Activated T-cell treated with anti-CD3 and anti-CD28 coated beads for 1 hour (primary cell): ENCODE measurements around the gene CHCHD6.

Experiments used
- DNase-seq: peaks from one replicate; pipeline ENCODE4 v3.0.0-alpha.2; 2020; ENCODE audit warnings: low read depth

CHCHD6 gene

GRCh38 chr3:126924458-126924857, 220.4 kb downstream of the CHCHD6 start:
- DNase-seq, result no peak

- no peak for DNase-seq
Measured at GRCh38 chr3:126925411-126926171, 221.6 kb downstream of the CHCHD6 start.

GRCh38 chr3:126926684-126927400, 222.8 kb downstream of the CHCHD6 start:
- no peak for DNase-seq

DNA sequence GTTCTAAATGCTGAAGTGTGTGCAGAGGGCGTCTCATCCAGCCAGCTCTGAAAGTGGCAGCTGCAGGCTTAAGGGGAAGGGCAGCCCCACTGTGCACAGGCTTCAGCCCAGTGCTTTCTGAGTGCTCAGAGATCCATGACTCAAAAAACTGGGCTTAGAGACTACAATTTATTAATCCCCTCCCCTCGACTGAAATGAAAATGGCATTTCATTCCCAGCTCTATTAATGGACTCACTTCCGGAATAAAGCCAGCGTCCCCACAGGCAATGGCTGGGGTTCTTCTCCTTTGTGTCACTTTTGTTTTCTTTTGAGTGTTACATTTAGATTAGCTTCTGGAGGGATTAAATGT, 223.3 kb downstream of the CHCHD6 start:
- DNase-seq, result no peak

GRCh38 chr3:126927846-126928245, 223.8 kb downstream of the CHCHD6 start:
- no peak for DNase-seq

DNA sequence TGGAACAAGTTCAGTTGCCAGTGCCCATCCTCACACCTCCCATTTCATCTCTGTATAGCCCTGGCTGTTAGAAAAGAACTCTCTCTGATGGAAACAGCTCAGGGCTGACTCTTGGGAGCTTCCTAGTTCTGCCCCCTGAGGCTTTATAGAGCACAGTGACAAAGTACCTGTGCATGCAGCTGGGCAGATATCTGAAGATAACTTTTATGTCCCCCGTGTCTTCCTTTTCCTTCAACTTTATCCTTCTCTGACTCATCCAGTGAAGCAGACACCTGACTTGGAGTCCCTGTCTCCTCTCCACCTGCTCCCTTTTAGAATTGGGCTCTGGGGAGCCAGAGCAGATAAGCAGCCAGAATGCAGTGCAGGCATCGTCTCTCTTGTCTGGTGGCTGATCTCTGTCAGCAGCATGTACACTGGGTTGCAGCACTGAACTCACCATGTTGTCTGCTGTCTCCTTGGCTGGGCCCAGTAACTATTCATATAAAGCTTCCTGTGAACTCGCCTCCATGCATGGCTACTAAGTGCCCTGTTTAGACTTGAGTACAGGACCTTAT, 225.0 kb downstream of the CHCHD6 start:
- no peak for DNase-seq

- DNase-seq, result no peak
Measured at GRCh38 chr3:126930936-126931600, 227.0 kb downstream of the CHCHD6 start.

GRCh38 chr3:126931806-126932187, 227.8 kb downstream of the CHCHD6 start:
- DNase-seq, result no peak

DNA sequence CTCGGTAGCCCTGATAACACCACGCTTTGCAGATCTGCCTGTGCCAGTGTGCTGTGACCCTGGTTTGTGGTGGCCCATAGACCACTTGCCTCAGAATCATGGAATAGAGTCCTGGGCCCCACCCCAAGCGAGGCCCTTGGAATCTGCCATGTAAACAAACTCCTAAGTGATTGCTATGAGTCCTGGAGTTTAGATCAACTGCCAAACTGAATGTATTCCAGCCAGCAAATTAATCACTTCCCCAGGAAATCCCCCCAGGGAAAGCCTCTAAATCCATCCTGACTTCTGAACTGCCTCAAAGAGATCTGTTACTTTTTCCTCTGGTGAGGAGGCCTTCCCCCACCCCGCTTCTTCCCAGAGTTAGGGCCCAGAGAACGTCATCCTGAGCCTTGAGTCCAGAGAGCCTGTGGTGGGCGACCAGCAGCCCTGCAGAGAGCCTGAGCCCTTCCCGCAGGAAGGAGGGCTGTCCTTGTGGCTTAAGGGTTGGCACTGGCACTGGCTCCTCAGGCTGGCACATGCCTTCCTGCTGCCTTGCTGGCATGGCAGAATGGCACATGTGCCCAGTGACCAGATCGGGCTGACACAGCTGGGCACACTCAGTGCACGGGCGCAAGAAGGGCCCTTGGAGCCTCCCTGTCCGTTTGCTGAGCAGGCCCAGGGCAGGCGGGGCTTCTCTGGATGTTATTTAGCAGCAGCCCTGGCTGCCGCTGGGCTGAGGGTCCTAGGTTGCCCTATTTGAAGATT, 228.3 kb downstream of the CHCHD6 start:
- no peak for DNase-seq

- DNase-seq, result no peak
Measured at GRCh38 chr3:126934031-126934531, 230.0 kb downstream of the CHCHD6 start.

- no peak for DNase-seq
Measured at GRCh38 chr3:126934991-126935390, 231.0 kb downstream of the CHCHD6 start.

DNA sequence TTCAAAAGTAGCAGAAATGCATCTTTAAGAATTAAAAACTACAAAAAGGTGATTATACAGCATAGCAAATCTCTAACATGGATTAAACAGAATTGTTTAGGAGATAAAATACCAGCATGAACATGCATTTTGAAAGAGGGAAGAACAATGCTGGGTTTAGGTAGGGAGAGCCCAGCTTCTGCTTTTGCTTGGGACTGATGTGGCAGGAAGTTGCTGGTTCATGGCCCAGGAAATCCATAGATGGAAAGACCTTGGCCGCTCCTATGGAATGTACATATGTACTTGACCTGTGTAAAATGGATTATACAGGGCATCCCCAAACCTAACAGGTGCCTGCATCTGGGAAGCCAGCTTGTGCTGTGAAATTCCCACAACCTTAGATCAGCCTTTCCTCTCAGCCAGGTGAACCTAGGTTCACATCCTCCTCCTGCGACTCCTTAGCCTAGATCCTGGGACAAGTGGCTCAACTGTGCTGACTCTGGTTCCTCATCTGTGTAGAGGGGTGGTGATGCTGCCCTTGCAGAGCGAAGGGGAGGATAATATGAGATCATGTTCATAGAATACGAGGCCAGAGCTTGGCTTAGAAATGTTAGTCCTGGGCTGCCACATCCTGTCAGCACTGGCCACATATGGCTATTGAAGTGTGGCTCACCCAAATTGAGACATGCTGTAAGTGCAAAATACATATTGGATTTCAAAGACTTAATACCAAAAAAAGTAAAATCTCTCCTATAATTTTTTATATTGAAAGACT, 231.9 kb downstream of the CHCHD6 start:
- no peak for DNase-seq

GRCh38 chr3:126936853-126937425, 232.9 kb downstream of the CHCHD6 start:
- DNase-seq, result no peak

DNA sequence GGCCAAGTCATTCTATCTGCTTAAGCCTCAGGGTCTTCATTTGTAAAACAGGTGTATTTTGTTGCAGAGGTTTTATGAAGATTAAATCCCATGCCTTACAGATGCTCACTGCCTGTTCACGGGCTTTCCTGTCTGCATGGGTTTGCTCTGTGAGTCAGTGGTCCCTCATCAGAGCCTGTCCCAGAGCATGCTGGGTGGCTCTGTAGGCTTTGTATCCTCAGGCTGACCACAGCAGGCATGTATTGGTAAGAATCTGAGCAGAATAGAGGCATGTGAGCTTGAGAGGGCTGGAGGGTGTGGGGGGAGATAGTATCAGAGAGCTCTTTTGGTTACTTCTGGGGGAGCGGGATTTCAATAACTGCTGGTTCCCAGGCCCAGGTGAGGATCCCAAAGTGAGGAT, 233.5 kb downstream of the CHCHD6 start:
- no peak for DNase-seq

DNA sequence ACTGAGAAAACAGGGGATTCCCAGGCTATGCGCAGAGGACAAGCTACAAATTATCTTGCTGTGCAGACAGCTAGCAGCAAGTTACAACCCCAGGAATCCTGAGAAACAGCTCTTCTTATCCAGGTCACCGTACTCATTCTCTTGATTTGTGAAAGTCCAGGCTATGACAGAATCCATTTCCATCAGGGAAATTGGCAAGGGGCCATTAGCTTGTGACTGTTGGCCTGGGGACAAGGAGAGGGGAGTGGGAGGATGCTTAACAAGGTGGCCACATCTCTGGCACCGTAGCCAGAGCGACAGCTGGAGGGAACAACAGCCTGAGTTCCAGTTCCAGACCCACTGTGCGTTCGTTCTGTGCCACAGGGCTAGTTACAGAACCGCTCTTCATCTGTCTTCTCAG, 233.9 kb downstream of the CHCHD6 start:
- DNase-seq, result no peak

DNA sequence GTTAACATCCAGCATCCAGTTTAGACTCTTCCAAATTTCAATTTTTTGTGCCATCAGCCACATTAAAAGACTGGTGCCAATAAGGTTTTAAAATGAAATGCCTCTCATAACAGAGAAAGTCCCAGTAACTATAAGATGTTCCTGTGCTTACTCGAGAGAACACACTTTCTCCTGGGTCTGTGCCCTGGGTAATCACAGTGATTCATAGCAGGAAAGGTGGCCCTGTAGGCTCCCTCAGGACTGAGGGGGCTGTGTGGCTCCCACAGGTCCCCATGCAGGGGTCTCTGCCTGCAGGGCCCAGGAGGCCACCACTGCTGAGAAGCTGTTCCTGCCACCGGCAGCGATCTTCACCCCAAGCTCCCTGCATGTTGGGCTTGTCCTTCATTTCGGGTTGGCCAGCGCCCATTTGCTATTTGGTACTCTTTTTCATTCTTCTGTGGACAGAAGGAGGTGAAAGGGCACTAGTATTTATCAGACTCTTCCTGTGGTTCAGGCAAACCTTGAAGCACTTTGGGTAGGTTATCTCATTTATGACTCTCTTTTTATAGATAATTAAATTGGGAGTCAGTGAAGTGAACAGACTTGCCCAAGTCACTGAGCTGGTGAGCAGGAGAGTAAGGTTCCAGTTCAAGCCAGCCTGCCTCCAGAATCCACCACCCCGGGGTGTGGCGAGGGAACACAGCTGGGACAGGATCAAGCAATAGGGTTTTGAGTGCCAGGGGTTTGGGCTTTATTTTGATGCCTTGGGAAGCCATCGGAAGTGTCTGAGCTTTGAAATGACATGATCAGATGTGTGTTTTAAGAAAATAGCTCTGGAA, 234.7 kb downstream of the CHCHD6 start:
- DNase-seq, result no peak

DNA sequence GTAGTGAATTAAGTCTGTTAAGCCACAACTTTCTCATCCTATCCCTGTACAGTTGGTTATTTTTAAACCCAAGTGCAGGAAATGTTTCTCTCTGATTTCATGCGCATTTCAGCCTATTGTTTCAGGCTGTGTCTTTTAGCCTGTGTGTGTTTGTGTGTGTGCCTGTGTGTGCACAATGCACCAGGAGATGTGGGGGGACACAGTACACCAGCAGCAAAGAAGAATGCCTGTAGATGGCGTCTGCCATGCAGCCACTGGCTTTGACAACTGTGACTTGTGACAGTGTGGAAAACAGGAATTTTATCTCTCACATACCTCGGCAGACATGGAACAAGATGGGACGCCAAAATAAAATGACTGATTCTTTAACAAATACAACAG, 235.3 kb downstream of the CHCHD6 start:
- no peak for DNase-seq

DNA sequence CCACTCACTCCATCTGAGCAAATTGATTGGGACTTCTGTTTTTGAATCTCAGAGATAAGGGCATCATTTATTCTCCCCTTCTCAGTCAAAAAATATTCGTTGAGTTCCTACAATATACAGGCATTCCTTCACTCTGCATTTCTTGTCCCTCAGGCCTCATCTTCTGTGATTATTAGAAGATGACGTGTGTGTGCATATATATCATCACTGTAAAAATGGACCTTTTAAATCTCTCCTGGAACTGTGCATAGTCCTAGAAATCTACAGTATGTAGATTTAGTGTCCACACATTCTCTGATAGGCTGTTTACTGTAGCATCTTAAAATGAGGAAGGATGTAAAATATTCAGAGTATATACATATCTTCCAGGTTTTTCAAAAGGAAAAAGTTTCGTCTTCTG, 235.7 kb downstream of the CHCHD6 start:
- no peak for DNase-seq

DNA sequence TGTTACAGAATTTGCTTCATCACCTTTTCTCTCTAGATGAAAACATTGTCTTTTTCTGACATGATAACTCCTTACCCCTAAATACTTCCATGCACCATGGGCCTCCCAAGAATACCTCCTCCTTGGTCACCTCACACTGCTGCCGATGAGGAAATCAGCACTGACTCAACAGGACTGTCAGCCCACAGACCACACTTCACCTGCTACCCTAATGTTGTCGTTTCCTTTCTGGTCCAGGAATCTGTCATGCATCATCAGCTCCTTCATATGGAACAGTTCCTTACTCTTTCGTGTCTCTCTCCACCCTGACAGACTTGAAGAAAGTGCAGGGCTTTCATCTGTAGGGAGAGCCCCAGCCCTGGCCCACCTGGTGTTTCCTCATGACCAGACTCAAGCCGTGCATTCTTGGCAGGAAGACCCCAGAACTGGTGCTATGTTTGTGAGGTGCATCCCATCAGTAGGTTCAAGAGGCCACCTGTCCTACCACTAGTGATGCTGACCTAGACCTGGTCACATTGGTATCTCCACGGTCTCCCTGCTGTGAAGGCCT, 237.8 kb downstream of the CHCHD6 start:
- no peak for DNase-seq
